Activated CD4-positive, alpha-beta T cell treated with anti-CD3 and anti-CD28 coated beads, Interleukin-10, Interleukin-2, amounts not matched to agents 100 ng/mL and 50 ng/mL, durations not matched to agents 16 hours and 8 hours (primary cell): ENCODE data around the gene ARL4A.
"Not testable (repeated sequence)": the region's sequence is repeated elsewhere in the genome, so short reads cannot be mapped to it uniquely, and the experiment has no call there.

Experiments
- DNase-seq: peaks from one replicate; pipeline ENCODE4 v3.0.0-alpha.2; 2020

Gene ARL4A

GRCh38 chr7:12670000-12670729, 17.3 kb upstream of the ARL4A start:
- no peak for DNase-seq

DNA sequence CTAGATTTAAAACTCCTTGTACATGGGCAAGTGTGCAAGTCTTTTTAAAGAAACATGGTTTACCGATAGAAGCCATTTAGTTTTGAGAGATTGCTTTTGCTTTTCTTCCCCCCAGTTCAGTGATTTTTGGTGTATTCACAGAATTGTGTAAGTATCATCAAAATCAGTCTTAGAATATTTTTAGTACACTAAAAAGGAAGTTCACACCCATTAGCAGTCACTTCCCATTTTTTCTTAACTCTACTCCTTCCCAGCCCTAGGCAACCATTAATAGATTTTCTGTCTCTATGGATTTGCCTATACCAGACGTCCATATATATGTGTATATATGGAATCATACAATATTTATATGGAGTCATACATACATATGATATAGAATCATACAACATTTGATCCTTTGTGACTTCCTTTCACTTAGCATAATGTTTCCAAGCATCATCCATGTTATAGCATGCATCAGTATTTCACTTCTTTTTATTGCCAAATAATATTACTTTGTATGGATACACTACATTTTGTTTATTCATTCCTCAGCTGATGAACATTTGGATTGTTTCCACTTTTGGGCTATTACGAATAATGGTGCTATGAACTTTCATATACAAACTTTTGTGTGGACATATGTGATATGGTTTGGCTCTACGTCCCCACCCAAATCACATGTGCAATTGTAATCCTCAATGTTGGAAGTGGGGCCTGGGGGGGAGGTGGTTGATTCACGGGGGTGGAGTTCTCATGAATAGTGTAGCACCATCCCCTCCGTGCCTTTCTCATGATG, 16.5 kb upstream of the ARL4A start:
- no peak for DNase-seq

DNA sequence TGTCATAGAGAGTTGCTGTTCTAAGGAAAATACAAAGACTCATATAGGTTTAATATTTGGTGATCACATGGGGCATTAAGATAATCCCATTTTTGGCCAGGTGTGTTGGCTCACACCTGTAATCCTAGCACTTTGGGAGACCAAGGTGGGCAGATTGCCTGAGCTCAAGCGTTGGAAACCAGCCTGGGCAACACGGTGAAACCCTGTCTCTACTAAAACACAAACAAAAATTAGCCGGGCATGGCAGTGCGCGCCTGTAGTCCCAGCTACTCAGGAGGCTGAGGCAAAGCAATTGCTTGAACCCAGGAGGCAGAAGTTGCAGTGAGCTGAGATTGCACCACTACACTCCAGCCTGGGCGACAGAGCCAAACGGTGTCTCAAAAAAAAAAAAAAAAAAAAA, 14.0 kb upstream of the ARL4A start:
- not testable (repeated sequence) for DNase-seq

DNA sequence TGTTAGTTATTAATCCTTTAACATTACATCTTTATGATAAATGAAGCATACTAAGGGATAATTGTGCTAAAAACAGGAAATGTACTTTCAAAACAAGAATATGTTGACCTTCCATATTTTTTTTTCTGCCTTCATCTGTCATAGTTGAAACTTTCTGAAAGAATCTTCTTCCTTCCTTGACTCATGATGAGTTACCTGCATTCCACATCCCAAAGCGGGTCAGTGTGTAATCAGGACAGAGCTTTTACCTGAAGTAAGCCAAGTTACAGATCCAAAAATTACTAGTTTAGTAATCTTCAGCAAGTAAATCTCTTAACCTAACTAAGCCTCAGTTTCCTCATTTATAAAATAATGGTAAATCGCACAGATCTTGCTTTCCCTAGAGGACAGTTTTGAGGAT, 13.4 kb upstream of the ARL4A start:
- DNase-seq = no peak

DNA sequence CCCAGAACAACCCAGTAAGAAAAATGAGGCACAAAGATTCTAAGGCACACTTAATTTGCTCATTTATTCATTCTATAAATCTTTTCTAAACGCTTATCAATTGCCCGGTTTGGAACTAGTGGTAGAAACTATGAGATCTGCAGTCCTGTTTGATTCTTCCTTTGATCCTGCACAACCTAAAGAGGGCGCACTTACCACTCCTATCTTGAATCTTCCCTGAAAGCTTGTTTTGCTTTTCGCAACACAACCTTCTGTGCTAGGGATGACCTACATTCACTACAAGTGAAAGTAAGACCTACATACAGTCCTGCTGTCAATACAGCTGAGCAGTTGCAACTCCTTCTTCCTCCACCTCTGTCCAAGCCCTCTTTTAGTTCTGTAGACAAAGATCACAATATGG, 12.6 kb upstream of the ARL4A start:
- DNase-seq = peak; percentile 61

DNA sequence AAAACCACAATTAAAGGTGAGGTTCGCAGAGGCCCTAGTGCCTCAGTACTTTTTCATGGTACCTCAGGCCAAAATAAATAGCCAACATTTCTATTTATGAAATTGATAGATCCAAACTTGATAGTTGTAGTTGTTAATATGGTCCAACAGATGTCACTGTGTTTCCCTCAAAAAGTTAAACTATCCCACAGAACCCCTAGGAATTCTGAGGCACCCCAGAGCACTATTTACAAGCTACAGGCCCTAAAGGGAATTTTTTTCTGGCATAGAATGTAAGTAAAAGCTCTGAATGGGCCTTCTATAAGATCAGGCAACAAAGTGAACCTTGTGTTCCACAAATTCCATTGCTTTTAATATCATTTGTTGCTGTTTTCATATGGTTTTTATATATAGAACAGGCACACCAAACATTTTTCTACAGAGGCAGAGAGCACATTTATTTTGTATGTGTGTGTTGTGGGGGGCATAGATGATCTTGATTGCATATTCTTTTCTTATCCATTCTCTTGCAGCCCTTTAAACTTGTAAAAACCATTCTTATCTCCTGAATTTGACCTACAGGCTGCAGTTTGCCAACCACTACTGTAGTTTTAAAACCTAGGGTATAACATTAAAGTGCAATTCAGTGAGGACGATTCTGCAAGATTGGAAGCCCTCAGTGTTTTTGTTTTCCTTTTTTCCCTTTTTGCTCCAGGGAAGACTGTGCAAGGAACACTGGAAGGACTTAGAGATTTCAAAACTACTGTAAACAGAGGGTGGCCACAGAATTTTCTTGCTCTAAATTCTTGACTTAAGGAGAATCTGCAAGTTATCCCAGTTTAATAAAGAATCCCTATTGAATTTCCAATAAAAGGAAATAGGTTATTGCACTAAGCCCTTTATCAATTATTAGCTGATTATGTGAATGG, 3.5 kb upstream of the ARL4A start:
- DNase-seq = no peak

- no peak for DNase-seq
Observed at GRCh38 chr7:12684733-12685132, 2.7 kb upstream of the ARL4A start.

- peak; percentile 15 for DNase-seq
Observed at GRCh38 chr7:12685550-12685949, 1.9 kb upstream of the ARL4A start.

DNA sequence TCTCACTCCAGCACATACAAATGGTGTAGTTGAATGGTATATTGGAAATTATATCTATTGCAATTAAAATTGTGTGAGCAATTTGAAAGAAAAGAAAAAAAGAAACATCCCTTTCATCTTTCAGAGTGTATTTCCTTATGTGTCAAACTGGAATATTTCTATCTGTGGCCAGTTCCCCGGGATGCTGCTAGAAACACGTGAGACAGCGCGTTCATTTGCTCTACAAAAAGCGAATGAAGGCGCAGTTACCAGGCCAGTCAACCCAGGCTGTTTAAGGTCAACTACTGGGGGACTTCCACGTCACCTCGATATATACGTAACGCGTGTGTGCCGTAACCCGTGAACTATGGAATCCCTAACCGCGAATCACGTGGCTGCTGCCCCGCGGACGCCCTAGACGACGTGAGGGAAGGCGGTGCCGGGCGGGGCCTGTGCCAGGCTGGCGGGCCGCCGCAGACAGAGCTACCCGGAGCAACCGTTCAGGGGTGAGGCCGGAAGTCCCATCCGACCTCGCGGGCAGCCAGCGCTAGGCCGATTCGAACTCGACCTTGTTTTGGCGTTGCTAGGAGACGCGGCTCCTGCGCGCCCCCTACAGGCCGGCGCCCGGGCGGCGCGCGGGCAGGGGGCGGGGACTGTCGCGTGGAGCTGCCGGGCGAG, 1.1 kb upstream of the ARL4A start:
- DNase-seq = peak; percentile 97

DNA sequence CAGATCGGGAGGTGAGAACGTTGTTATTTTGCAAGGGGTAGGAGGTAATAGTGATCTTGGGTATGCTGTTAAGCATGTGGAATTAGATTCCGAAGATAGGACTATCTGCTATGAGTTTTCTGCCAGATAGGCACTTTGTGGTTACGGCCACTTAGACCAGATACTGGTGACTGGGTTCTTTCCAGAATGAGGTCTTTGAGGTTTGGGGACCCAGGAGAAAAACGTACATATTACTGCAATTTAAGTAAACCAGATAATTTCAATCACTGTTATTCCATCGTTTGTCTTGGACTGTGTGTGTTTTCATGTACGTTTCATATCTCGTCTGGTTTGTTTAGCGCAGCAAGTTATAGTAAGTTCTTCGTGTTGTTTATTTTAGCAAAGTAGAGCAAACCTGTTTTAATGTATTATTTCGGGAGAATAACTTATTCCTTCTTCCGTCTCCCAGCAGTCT, 312 bp downstream of the ARL4A start:
- DNase-seq = no peak

- not testable (repeated sequence) for DNase-seq
Observed at GRCh38 chr7:12688485-12689170, 1.2 kb downstream of the ARL4A start.

DNA sequence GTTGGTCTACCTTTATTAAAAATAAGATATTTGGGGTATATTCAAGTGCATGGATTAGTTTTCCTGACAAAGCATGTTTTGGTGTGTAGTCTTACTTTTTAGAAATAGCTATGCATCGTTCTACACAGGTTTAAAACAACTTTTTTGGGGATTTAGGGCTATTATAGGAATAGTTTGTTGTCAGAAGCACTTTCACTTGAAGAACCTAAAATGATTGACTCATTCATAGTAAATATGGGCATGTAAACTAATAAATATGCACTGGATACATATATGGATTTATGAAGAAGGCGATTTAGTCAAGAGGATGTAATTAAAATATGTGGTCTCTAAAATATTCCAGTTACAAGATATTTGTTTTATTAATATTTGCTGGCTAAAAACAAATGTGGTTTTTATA, 2.0 kb downstream of the ARL4A start:
- no peak for DNase-seq

GRCh38 chr7:12690041-12690878, 2.8 kb downstream of the ARL4A start:
- no peak for DNase-seq

DNA sequence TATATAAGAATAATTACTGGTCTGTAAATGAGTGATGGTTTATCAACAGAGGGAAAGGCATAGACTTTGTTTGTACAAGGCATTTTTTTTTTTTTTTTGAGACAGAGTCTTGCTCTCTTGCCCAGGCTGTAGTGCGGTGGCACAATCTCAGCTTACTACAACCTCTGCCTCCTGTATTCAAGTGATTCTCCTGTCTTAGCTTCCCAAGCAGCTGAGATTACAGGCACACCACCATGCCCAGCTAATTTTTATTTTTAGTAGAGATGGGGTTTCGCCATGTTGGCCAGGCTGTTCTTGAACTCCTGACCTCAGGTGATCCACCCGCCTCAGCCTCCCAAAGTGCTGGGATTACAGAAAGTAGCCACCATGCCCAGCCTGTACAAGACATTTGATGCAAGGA, 4.0 kb downstream of the ARL4A start:
- not testable (repeated sequence) for DNase-seq

DNA sequence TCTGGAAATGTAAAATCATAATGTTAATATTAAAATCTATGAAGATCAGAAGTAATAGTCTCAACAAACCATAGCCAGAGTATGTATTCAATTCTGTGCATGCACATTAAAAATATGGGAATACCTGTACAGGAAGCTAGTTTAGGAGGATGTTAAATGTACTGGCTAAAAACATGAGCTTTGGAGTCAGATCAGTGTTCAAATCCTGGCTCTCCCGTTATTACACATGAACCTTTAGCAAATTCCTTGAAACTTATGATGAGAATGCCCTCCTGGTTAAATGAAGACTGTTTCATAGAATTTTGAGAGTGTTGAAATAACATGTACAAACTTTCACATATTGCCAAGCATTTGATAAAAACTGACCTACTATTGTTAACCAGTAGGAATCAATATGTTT, 4.6 kb downstream of the ARL4A start:
- no peak for DNase-seq

DNA sequence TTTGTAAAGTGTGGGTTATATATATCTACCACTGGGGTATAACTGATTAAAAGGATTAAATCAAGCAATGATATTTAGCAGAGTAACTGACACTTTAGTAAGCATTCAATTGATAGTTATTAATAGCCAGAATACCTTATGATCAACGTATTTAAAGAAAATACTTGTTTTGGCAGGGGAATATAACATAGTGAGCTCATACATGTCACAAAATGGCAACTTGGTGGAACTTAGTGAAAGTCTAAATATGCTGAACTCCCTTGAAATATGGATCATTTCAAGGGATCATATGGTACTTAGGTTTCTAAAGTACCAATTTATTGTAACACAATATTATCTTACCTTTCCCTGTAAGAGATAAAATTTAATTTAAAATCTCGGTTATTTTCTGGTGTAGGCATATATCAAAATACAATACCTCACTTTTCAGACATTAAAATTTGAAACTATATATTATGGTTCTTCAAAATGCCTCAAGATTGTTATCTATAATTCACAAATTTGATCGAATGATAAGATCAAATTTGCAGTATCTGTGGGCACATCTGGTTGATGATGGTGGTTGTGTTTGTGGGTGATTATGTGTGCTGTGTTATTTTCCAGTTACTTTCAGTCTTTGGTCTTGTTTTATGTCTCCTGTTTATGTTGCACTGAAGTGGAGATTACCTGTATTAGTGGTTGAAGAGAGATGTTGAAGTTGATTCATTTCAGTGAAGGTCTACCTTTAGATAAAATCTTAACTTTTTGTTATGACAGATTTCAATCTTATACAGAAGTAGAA, 5.2 kb downstream of the ARL4A start:
- DNase-seq = peak; percentile 14

- no peak for DNase-seq
Observed at GRCh38 chr7:12694817-12695216, 7.4 kb downstream of the ARL4A start.

GRCh38 chr7:12695965-12696364, 8.5 kb downstream of the ARL4A start:
- DNase-seq = no peak

- DNase-seq = no peak
Observed at GRCh38 chr7:12699299-12699698, 11.9 kb downstream of the ARL4A start.

- DNase-seq = no peak
Observed at GRCh38 chr7:12701433-12701832, 14.0 kb downstream of the ARL4A start.
